Myocyte (in vitro differentiated cells): ENCODE data around the gene PHF5A. TPM values are rescaled to one million over a fixed set of nuclear protein-coding genes. Genes with fewer than 3 reads are reported as not detected.
"Not testable (repeated sequence)": the region's sequence is repeated elsewhere in the genome, so short reads cannot be mapped to it uniquely, and the experiment has no call there.

ENCODE experiments used
- DNase-seq: peaks from one replicate; pipeline ENCODE4 v3.0.0-alpha.2; 2012; ENCODE audit warnings: low read depth
- total RNA-seq: library from RNA; depleted of rRNA; stranded (reverse); fragments of >200 nt; gene quantifications from 2 replicates; pipeline ENCODE4 v1.2.3, GENCODE V29; 2014

Gene PHF5A
- total RNA-seq, 1 donor from 2014 or later, result 40.0 TPM

DNA sequence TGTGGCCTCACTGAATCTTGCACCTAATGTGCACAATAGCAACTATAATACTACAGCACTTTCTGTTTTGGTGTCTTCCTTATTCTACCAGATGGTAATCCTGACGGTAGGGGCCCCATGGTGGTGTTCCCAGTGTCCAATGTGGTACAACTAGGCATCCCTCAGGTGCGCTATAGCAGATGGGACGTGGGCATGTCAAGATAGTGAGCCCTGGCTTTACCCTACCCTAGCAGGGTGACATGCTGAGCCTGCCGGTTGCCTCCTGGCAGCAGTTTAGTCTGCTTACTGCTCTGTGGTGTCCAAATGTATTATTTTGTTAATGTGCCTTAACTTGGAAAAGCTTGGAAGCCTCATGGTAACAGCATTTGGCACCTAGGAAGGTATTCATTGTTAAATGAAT is 19.6 kb upstream of the PHF5A start:
- DNase-seq, result no peak

DNA sequence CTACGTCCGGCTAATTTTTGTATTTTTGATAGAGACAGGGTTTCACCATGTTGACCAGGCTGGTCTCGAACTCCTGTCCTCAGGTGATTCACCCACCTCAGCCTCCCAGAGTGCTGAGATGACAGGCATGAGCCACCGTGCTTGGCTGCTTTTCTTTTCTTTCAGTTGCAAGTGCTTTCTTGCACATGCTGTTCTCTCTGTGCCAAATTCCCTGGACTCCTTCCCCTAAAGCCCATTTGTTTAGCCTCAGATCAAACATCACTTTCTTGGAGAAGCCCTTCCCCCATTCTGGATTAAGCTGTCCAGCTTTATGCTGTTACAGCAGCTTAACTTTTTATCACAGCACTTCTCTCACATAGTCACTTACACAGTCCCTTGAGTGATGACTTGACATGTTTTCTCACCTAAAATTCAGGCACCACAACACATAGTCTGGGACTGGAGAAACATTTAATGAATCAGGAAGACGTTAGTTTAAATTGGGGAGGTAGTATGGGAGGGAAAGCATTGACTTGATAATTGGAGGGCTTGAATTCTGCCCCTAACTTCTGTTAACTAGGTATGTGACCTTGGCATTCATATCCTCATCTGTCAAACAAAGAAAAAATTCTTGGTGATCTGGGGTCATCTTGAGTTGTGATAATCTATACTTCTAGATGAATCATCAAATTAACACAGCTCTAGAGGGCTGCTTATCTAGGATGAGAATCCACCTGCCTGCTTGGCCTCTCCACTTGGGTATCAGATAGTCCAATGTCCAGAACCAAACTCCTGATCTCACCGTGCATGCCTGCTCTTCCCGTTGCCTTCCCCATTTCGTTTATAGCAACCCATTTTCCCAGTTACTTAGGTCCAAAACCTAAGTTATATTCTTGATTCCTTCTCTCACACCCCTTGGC is 18.8 kb upstream of the PHF5A start:
- DNase-seq, result no peak

DNA sequence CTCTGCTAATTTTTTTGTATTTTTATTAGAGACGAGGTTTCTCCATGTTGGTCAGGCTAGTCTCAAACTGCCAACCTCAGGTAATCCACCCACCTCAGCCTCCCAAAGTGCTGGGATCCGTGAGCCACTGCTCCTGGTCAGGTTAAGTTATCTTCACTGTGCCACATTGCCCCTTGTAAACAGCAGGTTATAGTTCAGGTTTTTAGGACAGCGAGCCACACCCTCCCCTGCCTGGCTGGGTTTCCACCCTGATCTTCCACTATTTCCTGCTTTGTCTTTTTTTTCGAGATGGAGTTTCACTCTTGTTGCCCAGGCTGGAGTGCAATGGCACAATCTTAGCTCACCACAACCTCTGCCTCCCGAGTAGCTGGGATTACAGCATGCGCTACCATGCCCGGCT is 16.5 kb upstream of the PHF5A start:
- no peak for DNase-seq

DNA sequence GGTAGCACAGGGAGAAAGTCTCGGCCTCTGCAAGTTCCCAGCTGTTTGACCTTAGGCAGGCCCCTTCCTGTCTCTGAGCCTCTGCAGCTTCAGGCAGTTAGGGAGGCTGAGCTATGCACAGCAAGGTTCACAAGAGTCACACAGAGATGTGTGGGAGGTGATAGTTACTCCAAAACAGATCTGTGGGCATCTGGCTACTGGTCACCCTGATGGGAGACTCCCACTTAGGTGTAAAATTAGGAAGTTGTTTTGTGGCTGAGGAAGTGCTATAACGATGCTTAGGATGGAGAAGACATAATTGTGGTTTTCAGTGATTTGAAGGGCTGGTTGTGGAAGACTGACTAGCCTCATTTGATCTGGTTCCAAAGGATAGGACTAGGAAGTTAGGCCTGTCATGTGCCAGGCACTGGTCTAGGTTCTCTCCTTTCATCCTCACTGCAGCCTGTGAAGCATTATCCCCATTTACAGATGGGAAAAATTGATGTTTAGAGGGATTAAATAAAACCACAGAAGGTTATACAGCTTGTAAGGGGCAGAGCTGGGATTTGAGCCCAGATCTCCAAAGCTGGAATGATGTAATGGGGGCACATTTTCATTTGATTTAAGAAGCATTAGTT is 13.9 kb upstream of the PHF5A start:
- peak; percentile 61 for DNase-seq

DNA sequence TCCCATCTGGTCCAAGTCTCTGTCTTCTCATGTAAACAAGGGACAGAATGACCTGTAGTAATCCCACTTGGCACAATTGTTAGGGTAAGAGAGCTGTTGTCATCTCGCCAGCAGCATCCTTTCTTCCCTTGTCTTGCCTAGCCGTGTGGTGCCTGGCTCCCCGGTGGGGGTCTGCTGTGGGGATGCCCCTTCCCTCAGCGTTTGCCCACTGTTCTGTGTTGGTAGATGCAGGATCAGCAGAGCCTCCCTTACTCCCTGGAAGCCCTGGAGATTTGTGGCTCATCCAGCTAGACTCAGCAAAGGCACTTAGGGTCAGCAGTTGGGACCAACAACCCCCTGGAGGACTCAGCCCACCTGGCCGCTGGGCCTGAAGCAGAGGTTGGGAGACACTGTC is 13.4 kb upstream of the PHF5A start:
- DNase-seq, result no peak

DNA sequence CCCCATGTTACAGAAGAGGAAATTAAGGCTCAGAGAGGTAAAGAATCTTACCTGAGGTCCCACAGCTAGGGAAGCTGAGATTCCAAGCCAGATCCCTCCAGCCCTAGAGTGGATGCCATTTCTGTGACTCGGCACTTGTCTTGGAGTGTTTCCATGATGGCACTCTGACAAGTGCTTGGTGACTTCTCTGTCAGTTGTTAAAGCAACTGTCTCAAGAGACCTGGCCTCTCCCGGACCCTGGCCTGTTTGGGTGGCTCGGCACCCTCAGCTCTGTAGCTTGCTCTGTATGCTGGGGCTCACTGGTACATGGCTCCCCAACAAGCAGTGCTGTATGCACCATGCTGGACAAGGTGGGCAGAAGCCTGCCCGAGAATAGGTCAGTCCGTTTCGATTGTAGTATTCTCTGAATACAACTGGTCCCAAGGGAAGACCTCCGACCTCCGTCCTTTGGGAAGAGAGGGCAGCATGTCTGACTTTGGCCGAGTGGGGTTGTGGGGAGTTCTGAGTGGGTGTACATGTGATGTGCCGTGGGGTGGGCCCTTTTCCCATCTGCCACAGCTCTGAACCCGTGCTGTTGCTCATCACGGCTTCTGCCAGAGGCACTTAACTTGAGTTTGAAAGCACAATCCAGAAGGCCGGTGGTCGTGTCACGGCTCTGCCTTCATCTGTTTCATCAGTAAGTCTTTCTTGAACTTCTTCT is 12.8 kb upstream of the PHF5A start:
- peak; percentile 86 for DNase-seq

DNA sequence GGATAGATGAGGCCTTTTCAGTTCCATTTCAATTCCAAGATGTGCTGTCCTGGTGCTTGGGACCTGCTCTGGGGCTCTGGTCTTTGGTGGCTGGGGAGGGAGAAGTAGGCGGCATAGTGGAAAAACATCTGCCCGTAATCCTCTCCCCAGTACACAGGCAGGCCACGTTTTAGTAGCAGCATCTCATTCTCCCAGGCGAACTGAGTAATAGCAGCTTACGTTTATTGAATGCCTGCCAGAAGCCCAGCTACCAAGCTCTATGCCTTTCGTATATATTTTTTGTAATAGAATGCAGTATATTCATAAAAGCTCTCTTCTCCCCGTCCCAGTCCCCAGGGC is 11.9 kb upstream of the PHF5A start:
- no peak for DNase-seq

DNA sequence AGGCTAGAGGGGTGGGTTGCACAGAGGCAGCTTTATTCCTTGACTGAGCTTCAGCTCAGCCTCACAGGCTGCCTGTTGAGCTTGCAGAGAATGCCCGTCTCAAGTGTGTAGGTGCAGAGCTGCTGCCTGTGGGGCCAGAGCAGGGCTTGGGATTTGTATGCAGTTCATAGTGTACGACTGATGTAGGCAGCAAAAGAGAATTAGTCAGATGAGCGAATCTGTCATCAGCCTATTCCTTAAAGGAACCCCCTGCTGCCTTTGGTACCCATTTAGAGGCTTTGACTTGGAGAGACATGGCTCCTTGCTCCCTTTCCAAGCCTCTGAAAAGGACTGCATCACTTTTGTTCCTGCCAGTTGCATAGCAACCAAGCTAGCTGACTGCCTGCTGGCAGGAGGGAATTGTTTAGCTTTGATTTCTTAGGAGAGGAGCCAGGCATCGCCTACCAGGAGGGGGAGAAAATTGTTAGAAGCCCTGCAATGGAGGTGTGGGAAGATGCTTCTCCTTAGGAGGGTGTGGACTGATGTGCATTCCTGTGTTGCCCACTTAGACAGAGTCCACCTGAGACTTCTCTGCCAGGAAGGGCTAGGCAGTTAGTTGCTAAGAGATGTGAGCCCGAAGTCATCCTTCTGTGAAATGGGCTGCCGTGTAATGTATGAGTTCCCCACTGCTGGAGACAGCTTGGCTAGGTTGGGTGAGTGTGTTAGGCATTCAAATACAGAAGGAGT is 11.3 kb upstream of the PHF5A start:
- no peak for DNase-seq

DNA sequence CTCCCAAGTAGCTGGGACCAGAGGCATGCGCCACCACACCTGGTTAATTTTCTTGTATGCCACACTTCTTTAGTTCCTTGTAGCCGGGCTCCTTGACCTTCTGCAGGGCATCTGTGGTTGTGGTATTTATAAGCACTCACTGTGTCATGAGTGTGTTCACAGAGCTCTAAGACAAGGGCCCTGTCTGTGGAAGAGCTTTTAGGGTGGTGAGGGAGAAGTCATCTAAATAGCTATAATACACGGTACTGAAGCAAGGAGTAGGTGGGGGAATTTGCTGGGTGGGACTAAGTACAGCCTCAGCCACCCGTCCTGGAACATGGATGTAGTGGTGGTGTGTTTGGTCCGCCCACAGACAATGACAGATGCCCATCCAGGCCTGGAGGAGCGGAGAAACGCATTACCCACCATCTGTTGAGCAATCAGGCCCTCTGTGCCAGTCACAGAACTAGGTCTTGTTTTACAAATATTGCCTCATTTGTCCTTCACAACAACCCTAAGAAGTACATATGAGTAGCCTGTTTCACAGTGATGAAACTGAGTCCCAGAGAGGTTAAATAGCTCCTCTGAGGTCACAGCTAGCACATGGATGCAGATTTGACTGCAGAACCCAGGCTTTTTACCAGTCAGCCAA is 10.5 kb upstream of the PHF5A start:
- peak; percentile 45 for DNase-seq

DNA sequence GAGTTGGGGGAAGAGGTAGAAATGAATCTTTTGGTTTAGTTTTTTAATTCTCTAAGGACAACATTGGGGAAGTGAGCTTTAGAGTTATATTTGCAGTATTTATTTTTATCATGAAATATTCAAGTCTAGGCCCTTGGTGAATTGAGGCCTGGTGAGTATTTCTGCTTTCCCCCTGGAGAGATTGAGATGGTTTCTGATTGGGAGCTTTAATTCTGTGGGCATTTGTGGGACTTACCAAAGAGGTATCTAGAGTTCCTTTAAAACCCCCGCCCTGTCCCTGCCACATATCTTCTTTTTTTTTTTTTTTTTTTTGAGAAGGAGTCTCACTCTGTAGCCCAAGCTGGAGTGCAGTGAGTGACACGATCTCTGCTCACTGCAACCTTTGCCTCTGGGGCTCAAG is 10.0 kb upstream of the PHF5A start:
- DNase-seq, result no peak

DNA sequence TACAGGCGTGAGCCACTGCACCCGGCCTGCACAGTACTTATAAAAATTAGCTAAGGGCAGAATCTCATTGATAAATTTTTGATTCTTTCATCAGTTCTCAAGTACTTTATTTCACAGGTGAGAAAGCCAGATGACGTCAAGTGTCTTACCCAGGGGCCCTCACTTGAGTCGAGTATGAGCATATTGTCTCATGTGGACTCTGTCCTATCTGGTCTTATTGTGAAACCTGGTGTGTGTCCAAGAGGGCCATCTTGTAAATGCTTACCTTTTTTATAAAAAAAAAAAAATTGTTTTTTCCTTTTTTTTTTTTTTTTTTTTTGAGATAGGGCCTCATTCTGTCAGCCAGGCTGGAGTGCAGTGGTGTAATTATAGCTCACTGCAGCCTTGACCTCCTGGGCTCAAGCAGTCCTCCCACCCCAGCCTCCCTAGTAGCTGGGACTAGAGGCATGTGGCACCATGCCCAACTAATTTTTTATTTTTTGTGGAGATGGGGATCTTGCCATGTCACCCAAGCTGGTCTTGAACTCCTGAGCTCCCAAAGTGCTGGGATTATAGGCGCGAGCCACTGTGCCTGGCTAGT is 6.5 kb upstream of the PHF5A start:
- no peak for DNase-seq

DNA sequence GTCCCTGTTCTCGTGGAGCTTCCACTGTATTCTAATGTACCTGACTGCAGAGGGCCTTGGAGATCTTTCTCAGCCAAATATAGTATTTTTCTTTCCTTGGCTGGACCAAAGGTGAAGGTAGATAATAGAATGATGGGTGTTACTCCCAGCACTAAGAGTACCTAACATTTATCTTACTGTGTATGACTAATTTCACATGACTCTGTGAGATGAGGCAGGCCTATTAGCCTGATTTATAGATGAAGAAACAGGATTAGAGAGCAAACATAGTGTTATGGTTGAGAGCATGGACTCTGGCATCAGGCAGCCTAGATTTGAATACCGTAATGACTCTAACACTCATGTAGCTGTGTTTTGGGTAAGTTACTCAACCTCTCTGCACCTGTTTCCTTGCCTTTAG is 3.1 kb upstream of the PHF5A start:
- no peak for DNase-seq

DNA sequence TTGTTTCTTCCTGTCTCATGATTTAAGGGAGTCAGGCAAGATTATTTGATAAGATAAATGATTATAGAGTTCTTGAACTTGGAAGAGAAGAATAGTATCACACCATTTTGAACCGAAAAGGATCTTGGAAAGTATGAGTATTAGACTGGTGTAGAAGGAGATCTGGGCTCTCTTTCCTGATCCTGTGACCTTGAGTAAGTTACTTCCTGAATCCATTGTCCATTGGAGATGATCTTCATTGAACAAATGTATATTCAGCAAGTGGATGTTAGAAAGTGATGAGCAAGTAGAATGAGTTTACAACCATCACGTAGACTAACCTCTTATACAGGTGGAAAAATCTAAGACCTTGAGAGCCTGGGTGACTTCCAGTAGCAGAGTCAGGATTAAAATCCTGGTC is 2.4 kb upstream of the PHF5A start:
- DNase-seq, result no peak

DNA sequence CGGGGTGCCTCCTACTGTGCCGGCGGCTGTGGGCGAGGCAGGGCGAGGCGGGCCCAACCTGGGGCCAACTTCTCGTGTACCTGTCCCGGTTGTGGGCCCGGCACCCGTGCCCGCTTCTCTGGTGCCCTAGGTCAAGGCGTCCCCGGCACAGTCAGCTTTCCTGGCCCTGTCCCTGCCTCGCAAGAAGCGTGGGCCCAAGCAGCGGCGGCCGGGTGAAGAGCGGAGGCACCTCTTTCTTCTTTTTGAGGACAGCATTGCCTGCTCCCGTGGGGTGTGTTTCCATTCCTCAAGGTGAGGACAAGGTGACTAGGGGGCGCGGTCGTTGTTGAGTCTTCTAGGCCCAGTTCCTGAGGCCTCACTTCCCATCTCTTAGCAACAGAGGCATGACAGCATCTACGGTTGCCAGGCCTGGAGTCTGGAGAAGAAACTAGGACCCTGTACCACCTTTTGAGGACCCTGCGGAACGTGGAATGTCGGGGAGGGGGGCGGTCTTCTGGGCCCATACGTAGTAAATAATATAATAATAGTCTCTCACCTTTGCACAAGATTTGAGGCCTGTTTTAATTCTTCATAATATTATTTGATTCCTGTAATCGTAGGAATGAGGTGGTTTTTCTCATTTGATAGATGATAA is 843 bp upstream of the PHF5A start:
- DNase-seq, result no peak

DNA sequence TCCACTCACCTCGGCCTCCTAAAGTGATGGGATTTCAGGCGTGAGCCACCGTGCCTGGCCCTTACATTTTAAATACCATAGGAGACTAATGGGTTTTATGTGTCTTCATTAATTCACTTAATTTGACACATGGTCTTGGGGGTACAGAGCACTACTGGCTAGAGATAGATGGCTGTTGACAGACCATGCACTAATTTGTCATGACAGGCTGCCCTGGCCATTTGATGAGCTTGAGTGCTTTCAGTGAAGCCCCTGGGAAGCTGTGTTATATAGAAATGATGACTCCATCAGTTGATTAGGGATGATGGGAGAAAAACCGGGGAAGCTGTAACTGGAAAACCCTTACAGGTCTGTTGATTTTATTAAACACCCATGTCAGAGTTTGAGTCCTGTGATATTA is 6.6 kb downstream of the PHF5A start:
- no peak for DNase-seq

DNA sequence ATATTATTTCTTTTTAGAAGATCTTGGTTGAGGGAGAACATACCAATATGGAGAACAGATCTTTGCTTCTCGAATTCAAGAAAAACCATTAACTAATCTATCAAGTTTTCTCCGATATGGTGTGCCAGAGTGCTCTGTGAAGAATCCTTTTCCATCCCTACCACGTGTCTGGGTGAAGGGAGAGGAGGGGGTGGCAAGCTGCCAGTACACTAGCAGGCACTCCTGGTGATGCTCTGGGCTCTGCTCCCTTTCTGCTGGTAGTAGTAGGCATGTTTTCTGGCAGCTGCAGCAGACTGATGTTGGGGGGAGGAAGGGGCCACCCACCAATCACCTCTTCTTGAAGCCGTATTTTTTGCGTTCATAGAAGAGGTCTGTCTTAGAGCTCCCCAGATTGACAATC is 8.4 kb downstream of the PHF5A start:
- not testable (repeated sequence) for DNase-seq

DNA sequence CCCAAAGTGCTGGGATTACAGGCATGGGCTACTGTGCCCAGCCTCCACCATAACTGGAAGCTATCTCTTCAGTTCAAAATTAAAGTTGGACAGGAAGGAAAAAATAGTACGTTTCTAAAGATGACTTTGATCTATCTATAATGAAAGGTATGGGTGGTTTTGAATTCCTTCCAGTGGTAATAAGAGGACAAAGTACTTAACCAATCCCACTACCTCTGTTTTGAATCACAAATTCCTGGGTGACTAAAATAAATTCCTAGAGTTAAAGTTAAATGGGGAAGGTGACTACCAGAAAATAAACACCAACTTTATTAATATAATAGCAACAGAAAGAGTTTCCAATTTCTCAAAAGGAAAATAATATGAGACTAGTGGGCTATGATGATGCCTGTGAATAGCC is 9.1 kb downstream of the PHF5A start:
- no peak for DNase-seq

DNA sequence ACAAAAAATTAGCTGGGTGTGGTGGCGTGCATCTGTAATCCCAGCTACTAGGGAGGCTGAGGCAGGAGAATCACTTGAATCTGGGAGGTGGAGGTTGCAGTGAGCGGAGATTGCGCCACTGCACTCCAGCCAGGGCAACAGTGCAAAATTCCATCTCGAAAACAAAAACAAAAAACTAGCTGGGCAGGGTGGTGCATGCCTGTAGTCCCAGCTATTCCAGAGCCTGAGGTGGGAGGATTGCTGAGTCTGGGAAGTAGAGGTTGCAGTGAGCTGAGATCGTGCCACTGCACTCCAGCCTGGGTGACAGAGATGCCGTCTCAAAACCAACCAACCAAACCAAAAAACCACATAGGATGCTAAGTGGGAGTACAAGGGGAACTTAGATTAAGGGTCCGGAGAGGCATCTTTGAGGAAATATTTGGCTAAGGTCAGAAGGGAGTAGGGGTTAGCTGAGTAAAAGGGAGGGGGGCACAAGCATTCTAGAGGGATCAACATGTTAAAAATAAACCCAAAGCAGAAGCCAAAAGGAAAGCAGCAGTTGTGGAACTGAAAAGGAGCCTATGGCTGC is 10.2 kb downstream of the PHF5A start:
- DNase-seq, result no peak

DNA sequence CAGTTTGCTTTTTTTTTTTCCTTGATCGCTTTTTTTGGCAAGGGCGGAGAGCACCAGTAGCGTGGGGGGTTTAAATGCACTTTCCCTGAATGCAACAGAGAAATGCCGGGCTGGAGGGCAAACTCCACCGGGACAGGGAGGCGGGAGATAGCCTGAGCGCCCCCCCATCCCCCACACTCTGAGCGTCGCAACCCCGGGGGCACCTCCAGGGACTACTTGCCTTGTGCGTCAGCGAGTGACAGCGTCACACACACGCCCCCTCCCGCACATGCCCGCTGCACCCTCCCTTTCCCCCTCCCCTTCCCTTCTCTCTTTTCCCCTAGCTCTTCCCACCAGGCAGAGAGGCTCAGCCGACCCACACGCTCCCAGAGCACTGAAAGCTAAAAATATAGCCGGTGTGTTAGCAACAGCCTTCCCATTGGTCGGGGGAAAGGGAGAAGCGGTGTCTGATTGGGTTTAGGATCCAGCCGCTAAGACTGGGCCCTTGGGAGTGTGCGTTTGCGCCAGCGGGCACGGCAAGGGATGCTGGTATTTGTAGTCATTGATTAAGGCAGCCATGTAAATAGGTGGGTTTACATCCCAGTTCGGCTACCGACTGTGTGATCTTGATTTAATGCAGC is 20.2 kb downstream of the PHF5A start:
- DNase-seq, result peak; percentile 100
